ENCODE measurements around the gene CD36.

DNA sequence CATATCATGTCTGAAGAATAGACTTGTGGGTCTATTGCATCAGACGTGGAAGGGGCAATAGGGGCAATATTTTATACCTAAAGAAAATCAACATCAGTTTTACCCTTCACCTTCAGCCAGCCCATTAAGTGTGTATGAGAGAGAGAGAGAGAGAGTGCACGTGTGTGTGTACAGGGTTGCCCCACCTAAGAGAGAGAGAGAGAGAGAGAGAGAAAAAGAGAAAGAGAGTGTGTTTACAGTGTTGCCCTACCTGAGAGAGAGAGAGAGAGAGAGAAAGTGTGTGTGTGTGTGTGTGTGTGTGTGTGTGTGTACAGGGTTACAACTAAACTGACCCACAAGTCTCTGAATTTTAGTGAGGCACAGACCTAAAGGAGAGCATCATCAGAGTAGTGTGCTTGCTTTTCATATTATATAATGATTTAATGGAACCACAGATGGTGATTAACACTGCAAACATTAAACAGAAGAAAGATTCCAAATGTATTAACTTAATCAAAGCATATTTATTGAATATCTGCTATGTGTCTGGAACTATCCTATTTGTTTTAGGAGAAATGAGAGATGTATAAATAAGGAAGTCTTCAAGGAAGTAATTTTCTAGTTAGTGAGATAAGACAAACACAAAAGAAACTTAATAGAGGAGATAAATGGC lies 66.8 kb downstream of the CD36 start:
- TF ChIP-seq CTCF (conservative IDR thresholded peaks at IDR 0.05; ENCODE audit: low read depth, low read length) (no peak), EZH2 (IDR thresholded peaks at IDR 0.05; ENCODE audit: borderline replicate concordance, low read depth, low read length, poor library complexity, severe bottlenecking) (no peak)
